Coronary artery (tissue), 2 donors: ENCODE results near the gene FBXL13.
"Not testable (repeated sequence)": the region's sequence is repeated elsewhere in the genome, so short reads cannot be mapped to it uniquely, and the experiment has no call there.

Experiments
- DNase-seq: peaks from one replicate; pipeline ENCODE4 v3.0.0-alpha.2; 2017; ENCODE audit warnings: low spot score
- H3K27ac ChIP-seq, 2 donors: fragments of 200-600 bp; sonication (generic); one replicate each; pipeline ENCODE4 v1.5.1; 2016 to 2019
- H3K4me3 ChIP-seq: fragments of 200-600 bp; sonication (generic); 2 replicates; pipeline ENCODE4 v1.5.1; 2016; ENCODE audit warnings: mild to moderate bottlenecking, moderate library complexity
- CTCF ChIP-seq: fragments of 200-600 bp; sonication (generic); IDR thresholded peaks from one replicate; pipeline ENCODE4 v1.5.1; 2019; ENCODE audit warnings: antibody characterized with exemption

FBXL13 gene

GRCh38 chr7:103100348-103100747, 25.8 kb upstream of the FBXL13 start:
- Histone ChIP-seq H3K4me3 (no peak overlapping the region), H3K27ac (no peak overlapping the region)
- no peak for DNase-seq
- no peak for TF ChIP-seq CTCF

- no peak for DNase-seq
- Histone ChIP-seq H3K27ac (no peak overlapping the region), H3K4me3 (no peak overlapping the region)
- no peak for TF ChIP-seq CTCF
Measured at GRCh38 chr7:103097041-103097440, 22.4 kb upstream of the FBXL13 start.

- not testable (repeated sequence) for H3K4me3 ChIP-seq, DNase-seq, H3K27ac ChIP-seq
Measured at GRCh38 chr7:103095558-103095957, 21.0 kb upstream of the FBXL13 start.

GRCh38 chr7:103094102-103094501, 19.5 kb upstream of the FBXL13 start:
- Histone ChIP-seq H3K4me3 (no peak overlapping the region), H3K27ac (no peak overlapping the region)
- no peak for TF ChIP-seq CTCF
- no peak for DNase-seq

GRCh38 chr7:103093429-103093828, 18.8 kb upstream of the FBXL13 start:
- DNase-seq: no peak
- TF ChIP-seq CTCF: no peak
- H3K4me3 ChIP-seq: no peak overlapping the region
- no peak overlapping the region for H3K27ac ChIP-seq

- DNase-seq, H3K27ac ChIP-seq, H3K4me3 ChIP-seq: not testable (repeated sequence)
Measured at GRCh38 chr7:103092321-103092720, 17.7 kb upstream of the FBXL13 start.

- Histone ChIP-seq H3K27ac (no peak overlapping the region), H3K4me3 (no peak overlapping the region)
- no peak for DNase-seq
- no peak for TF ChIP-seq CTCF
Measured at GRCh38 chr7:103083210-103083609, 8.6 kb upstream of the FBXL13 start.

GRCh38 chr7:103082497-103082896, 7.9 kb upstream of the FBXL13 start:
- Histone ChIP-seq H3K27ac (no peak overlapping the region), H3K4me3 (no peak overlapping the region)
- TF ChIP-seq CTCF: no peak
- DNase-seq: no peak
